SK-N-SH treated with all-trans-retinoic acid at 6 μM for 48 hours (cell line): ENCODE data around the gene PMPCA.

Experiments used
- ARNTL ChIP-seq: fragments of 450-650 bp; formaldehyde crosslinking; IDR thresholded peaks from 2 replicates; pipeline ENCODE4 v1.5.0; 2020; ENCODE audit warnings: low read depth, mild to moderate bottlenecking, moderate library complexity, borderline replicate concordance
- CREB5 ChIP-seq: fragments of 250-450 bp; sonication (Bioruptor Pico); IDR thresholded peaks from 2 replicates; pipeline ENCODE4 v1.5.1; 2020; ENCODE audit warnings: low read depth, mild to moderate bottlenecking, moderate library complexity
- ZFP30 ChIP-seq: fragments of 450-650 bp; formaldehyde crosslinking; IDR thresholded peaks from 2 replicates; pipeline ENCODE4 v1.5.0; 2022; ENCODE audit warnings: mild to moderate bottlenecking, moderate library complexity
- ZNF565 ChIP-seq: fragments of 450-650 bp; formaldehyde crosslinking; conservative IDR thresholded peaks from 2 replicates; pipeline ENCODE4 v1.5.0; 2020; ENCODE audit warnings: low read depth, mild to moderate bottlenecking, moderate library complexity

- TF ChIP-seq ARNTL (no peak), ZNF565 (CRISPR knock-in tag) (no peak), ZFP30 (CRISPR knock-in tag) (no peak), CREB5 (CRISPR knock-in tag) (no peak)
These were observed 42.9 kb upstream of the PMPCA start for GRCh38 chr9:136367296-136368145.
